Ovary (tissue), 3 donors: Measurements from ENCODE around the gene CTU1.

ENCODE experiments used
- EP300 ChIP-seq: sonication (generic); formaldehyde crosslinking; IDR thresholded peaks from one replicate; pipeline ENCODE4 v1.6.1; 2017; ENCODE audit warnings: antibody characterized with exemption
- POLR2A ChIP-seq: fragments of 450-650 bp; IDR thresholded peaks from one replicate; pipeline ENCODE4 v1.6.1; 2017; ENCODE audit warnings: antibody characterized with exemption, mild to moderate bottlenecking, moderate library complexity
- TF ChIP-seq, protein P1 (sequence below), 3 donors: fragments of 450-650 bp in 2 of 3; fragments of 200-600 bp in 1 of 3; IDR thresholded peaks; one replicate each; pipeline versions ENCODE4 v1.5.1 to v1.8.0; 2016 to 2022; ENCODE audit warnings: antibody characterized with exemption in 3 of 3, mild to moderate bottlenecking in 1 of 3
- donor health status: DM: no; HTN: no; CAD: no.

DNA sequence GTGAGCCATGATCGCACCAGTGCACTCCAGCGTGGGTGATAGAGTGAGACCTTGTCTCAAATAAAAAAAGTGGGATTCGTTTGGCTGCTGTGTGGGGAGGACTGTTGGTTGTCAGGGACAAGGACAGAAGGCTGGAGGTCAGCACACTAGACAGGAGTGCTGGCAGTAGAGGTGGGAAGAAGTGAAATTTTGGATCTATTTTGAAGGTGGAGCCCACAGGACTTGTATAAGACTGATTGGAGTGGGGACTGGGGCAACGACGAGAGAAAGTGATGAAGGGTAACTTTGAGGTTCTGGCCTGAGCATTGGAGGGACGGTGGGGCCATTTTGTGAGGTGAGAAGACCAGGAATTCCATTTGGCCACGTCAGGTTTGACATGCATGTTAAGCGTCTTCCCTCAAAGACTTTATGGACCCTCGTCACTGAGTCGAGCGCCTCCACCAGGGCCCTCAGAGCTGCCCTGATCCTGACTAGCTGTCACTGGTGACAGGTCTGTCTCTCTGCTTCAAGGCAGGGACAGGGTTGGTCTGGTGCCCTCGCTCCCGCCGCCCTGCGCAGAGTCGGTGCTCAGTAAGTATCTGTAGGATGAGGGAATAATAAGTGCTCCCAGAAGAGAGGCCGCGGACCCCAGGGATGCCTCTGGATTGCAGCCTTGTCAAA, 673 bp downstream of the CTU1 start:
- TF ChIP-seq EP300 (no peak), POLR2A (no peak)
- TF ChIP-seq, protein P1, sequence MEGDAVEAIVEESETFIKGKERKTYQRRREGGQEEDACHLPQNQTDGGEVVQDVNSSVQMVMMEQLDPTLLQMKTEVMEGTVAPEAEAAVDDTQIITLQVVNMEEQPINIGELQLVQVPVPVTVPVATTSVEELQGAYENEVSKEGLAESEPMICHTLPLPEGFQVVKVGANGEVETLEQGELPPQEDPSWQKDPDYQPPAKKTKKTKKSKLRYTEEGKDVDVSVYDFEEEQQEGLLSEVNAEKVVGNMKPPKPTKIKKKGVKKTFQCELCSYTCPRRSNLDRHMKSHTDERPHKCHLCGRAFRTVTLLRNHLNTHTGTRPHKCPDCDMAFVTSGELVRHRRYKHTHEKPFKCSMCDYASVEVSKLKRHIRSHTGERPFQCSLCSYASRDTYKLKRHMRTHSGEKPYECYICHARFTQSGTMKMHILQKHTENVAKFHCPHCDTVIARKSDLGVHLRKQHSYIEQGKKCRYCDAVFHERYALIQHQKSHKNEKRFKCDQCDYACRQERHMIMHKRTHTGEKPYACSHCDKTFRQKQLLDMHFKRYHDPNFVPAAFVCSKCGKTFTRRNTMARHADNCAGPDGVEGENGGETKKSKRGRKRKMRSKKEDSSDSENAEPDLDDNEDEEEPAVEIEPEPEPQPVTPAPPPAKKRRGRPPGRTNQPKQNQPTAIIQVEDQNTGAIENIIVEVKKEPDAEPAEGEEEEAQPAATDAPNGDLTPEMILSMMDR (IDR thresholded peaks at IDR 0.05): no peak
